NCI-H2029 treated with DMSO at 0.1 percent for 48 hours (cell line): Measurements from ENCODE around the gene ATP8A1.
"Not testable (repeated sequence)": the region's sequence is repeated elsewhere in the genome, so short reads cannot be mapped to it uniquely, and the experiment has no call there.

ENCODE experiments used
- DNase-seq: peaks from one replicate; lab custom pipeline; 2025; lab: John Stamatoyannopoulos, UW

Gene ATP8A1

DNA sequence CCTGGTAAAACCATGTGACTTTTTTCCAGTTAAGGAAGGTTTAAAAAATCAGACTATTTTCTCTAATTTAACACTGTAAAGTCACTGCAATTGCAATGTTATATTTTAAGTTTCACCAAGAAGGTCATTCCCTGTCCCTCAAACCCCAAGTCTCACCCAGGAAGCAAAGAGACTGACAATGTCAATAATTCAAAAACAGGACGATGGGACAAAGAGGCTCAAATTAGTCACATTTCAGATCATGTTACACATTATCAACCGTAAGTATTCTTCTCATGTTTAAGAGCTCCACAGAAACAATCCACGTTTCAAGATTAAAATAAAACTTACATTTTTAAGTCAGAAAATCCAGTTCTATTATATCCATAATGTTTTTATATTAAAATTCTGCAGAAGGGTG, 246.5 kb downstream of the ATP8A1 start:
- DNase-seq, result no peak

GRCh38 chr4:42404001-42404400, 252.9 kb downstream of the ATP8A1 start:
- DNase-seq, result no peak

- DNase-seq, result no peak
Observed at GRCh38 chr4:42401171-42401570, 255.7 kb downstream of the ATP8A1 start.

DNA sequence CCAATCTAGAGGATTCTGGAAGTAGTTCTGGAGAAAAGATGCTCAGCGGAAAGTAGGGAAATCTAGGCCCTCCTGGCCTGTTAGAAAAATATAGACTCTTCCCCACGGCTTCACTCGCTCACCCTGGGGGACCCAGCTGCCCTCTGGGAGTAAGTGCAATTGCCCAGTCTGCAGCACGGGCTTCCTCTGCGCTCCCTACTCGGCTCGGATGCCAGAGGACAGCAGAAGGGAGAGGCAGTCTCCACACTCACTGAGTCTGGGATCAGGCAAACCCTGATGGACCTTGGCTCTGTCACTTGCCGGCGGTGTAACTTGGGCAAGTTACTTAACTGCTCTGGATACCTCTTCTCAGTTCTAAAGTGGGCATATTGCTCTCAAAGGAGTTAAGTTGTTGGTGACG, 257.5 kb downstream of the ATP8A1 start:
- DNase-seq, result no peak

- no peak for DNase-seq
Observed at GRCh38 chr4:42398871-42399331, 258.0 kb downstream of the ATP8A1 start.

DNA sequence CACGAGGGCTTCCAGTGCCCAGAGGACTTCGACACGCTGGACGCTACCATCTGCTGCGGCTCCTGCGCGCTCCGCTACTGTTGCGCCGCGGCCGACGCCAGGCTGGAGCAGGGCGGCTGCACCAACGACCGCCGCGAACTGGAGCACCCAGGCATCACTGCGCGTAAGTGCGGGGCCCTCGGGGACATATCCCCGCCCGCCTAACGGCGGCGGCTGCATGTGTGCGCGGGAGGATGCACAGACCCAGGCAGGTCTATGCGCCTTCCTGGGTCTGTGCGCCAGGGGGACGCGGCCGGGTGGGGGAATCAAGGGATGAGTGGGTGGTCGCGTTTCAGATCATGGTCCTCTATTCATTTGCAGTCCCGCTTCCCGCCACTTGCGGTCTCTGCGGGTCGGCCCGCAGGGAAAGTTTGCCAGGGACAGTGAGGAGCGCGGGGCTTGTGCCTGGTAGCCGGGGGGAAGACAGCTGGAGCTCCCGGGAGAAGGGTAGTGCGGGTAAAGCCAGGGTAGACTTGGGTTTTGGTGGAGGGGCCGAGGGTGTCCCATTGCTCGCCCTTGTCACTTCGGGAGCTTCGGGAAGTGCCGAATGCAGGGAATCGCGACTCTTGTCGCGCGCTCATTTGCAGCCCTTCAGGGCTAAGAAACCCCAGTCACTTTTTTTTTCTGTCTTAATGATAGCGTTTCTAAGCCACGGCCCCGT, 258.6 kb downstream of the ATP8A1 start:
- DNase-seq, result no peak

DNA sequence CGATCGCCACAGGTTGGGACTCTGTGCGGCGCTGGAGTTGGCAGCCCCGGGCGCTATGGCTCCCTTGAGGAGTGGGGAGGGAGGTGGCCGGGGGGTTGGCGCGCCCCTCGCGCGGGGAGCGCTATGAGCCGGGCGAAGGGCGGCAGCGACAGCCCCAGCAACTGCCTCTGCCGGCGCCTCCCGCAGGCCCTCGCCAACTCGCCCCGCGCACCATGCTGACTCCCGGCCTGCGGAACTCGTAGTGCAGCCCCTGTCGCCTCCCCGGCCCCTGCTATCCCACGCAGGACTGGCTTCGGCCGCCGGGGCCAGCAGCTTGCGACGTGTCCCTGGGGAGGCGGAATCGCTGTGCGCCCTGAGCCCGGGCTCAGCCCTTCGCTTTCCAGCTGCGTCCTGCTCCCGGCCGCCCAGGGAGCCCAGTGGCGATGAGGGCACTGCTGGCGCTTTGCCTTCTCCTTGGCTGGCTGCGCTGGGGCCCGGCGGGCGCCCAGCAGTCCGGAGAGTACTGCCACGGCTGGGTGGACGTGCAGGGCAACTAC, 259.2 kb downstream of the ATP8A1 start:
- no peak for DNase-seq

DNA sequence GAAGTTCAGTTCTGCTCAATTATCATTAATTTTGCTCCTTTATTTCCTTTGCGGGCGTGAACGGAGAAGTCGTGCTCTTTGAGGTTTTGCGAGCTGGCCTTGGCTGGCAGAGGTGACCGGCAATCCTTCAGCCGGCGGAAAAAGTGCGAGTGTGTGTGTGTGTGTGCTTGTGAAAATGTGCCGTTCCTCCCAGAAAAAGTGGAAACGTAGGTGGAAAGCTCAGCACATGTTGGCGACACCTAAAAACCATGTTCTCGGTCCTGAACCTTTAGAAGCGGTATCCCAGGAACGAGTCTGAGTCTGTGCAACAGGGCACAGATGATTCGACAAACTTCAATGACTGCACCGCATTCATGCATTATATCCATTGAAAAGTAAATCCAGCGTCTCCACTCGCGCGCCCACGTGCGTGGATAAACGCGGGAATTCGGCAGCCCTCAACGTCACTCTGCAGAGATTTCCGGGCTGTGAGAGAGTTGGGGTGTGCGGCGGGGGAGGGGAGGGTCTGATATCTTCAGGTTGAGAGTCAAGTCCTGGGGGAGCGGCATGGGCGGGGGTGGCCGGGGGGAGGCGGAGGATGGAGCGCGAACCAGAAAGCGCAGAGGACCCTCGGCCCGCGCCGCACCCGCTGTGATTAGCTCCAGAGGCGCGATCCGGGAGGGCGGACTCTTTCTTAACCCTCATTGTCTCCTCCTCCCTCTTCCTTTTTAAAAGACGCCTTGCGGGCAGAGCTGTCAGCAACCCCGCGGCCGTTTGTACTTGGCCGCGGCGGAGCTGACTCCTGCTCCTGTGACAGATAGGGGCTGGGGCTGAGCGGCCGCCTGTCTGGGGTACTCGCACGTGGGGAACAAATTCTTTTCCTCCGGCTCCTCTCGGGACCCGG, 259.9 kb downstream of the ATP8A1 start, which contains the start of gene SHISA3:
Gene SHISA3 (plus strand): TSS at position 737 of the 883 bp plus-strand sequence. CDS start 569 bp downstream, outside the sequence.
- DNase-seq, result no peak

GRCh38 chr4:42396361-42396751, 260.5 kb downstream of the ATP8A1 start:
- no peak for DNase-seq

DNA sequence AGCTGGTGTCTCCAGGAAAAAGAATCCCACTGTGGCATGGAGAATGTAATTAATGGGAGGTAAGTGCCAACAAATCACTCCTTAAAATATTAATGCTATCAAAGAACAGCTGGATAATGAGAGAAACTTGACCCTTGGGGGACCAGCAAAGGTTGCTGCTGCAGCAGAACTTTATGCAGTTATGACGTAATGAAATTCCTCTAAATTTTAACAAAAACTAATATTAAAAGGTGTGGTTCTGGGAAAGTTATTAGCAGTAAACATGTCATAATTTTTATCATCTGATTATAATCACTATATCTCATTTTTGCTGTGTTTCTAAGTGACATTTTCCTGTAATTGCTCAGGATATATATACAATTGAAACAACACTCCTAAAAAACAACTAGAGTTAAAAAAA, 261.3 kb downstream of the ATP8A1 start:
- no peak for DNase-seq

DNA sequence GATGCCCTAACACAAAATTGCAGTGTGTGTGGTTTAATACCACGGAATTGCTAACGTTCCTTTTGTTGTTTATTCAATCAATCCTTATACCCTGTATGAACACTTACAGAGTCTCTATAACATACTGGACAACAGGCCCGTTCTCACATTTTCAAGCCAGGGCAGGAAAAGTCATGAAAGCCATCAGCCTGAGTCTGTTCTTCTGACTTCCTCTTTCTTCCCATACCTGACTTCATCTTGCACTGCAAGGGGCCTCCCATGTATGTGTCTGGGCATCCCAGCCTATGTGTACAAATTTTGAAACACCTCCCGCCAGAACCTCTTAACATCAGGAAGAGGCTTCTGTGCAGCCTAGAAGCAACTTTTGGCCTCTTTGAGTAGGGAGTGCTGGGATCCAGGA, 264.5 kb downstream of the ATP8A1 start:
- DNase-seq, result no peak

DNA sequence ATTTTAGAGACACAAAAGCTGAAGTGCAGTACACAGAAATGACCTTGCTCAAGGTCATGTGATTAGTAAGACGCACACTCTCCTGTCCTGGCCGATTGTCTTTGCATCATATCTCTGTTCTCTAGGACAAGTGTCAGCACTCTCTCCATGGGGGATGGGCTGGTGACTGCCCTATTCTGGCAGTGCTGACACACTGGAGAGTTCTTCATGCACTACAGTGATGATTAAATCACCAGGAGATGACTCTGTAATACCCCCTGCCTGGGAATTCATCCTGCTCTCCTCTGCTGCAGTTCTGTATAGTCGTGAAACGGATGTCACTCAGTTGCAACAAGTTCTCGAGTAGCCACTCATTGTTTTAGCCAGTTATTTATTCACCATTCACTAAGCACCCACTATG, 264.9 kb downstream of the ATP8A1 start:
- DNase-seq, result no peak

DNA sequence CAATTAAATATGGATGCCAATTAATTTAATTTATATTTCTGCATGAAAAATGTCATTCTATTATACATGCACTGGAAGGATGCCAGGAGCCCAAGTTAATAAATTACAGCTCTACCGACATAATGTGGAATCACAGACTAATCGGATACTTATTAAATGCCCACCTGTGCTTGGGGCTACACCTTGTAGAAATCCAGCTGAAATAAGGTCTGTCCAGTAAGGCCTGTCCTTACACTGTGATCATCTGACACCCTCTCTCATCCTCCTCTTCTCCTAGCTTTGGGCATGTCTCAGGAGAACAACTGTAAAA, 265.6 kb downstream of the ATP8A1 start:
- no peak for DNase-seq

DNA sequence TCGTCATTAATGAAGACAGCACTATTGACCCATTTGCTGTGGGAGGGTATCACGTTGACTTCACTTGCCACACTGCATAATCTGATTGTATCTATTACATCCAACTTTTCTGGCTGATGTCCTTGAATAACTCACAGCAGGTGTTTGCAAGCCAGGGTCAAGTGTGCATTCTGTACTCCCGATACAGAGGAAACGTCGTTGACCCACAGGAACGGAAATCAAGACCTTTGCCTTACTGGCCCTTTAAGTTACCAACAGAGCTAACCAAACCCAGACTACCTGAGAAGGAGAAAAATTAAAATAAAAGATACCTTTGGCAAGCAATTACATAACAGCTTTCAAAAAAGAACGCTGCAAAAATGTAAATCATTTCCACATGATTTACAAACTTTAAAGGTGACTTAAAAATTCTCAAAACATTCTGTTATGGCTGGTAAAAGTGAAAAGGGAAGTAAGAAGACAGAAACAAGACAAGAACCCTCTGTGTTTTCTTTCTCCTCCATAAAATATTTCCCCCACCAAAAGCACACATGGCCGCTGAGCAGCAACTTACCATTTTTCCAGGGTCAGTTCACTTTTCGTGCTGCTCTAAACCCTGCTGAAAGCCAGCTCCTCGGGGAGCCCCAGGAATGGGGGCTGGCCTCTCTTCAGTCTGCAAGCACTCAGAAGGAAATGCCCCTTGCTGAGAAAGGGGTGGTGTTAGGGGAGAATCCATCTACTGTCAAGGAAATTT, 266.1 kb downstream of the ATP8A1 start:
- no peak for DNase-seq

DNA sequence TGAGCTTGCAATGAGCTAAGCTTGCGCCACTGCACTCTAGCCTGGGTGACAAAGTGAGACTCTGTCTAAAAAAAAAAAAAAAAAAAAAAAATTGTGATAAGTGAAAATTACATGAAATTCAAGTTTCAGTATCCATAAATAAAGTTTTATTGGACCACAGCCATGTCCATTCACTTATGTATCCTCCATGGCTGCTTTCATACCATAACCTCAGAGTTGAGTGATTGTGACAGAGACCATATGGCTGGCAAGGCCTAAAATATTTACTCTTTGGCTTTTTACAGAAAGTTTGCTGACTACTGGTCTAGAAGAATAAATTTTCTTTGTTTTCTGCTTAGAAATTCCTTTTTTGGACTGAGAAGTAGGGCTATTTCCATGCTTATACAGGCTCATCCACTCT, 271.4 kb downstream of the ATP8A1 start:
- DNase-seq, result no peak

- DNase-seq, result no peak
Observed at GRCh38 chr4:42381666-42382065, 275.2 kb downstream of the ATP8A1 start.

GRCh38 chr4:42377497-42377896, 279.4 kb downstream of the ATP8A1 start:
- no peak for DNase-seq

GRCh38 chr4:42372303-42372702, 284.6 kb downstream of the ATP8A1 start:
- DNase-seq, result not testable (repeated sequence)

GRCh38 chr4:42371305-42372252, 285.3 kb downstream of the ATP8A1 start:
- peak; percentile 26 for DNase-seq

GRCh38 chr4:42369489-42369888, 287.4 kb downstream of the ATP8A1 start:
- DNase-seq, result no peak

GRCh38 chr4:42366959-42367358, 289.9 kb downstream of the ATP8A1 start:
- DNase-seq, result no peak
